DOHH2 (cell line): ENCODE data around the gene CHRDL1.

Experiments used
- H3F3A ChIP-seq: fragments of 200-600 bp; sonication (generic), shearing (Covaris generic); 2 replicates; pipeline ENCODE4 v1.6.0; 2016; ENCODE audit warnings: antibody characterized with exemption, mild to moderate bottlenecking; ENCODE audit not compliant: control insufficient read depth, insufficient read depth
- H3K27ac ChIP-seq: fragments of 200-600 bp; sonication (generic); 2 replicates; pipeline ENCODE4 v1.5.1; 2014; ENCODE audit warnings: low read depth, mild to moderate bottlenecking, low read length, moderate library complexity
- H3K27me3 ChIP-seq: fragments of 200-600 bp; sonication (generic); 2 replicates; pipeline ENCODE4 v1.6.1; 2014; ENCODE audit warnings: mild to moderate bottlenecking, low read length, mixed read lengths; ENCODE audit not compliant: control insufficient read depth
- H3K36me3 ChIP-seq: fragments of 200-600 bp; sonication (generic); 2 replicates; pipeline ENCODE4 v1.6.1; 2014; ENCODE audit warnings: mild to moderate bottlenecking, low read length, moderate library complexity, mixed read lengths; ENCODE audit not compliant: control insufficient read depth
- H3K4me1 ChIP-seq: fragments of 200-600 bp; sonication (generic); 2 replicates; pipeline ENCODE4 v1.6.1; 2014; ENCODE audit warnings: mild to moderate bottlenecking, low read length, mixed read lengths; ENCODE audit not compliant: control insufficient read depth
- H3K4me2 ChIP-seq: fragments of 200-600 bp; sonication (generic); 2 replicates; pipeline ENCODE4 v1.6.0; 2014; ENCODE audit warnings: mild to moderate bottlenecking, low read length, moderate library complexity
- H3K4me3 ChIP-seq: fragments of 200-600 bp; sonication (generic); 2 replicates; pipeline ENCODE4 v1.5.1; 2014; ENCODE audit warnings: mild to moderate bottlenecking, low read length, mixed read lengths
- H3K79me2 ChIP-seq: fragments of 200-600 bp; sonication (generic); 2 replicates; pipeline ENCODE4 v1.6.1; 2014; ENCODE audit warnings: mild to moderate bottlenecking, low read length, mixed read lengths; ENCODE audit not compliant: control insufficient read depth
- H3K9me2 ChIP-seq: fragments of 200-600 bp; sonication (generic); replicated peaks from 2 replicates; pipeline ENCODE4 v1.6.1; 2014; ENCODE audit warnings: mild to moderate bottlenecking, low read length, mixed read lengths; ENCODE audit not compliant: control insufficient read depth
- H3K9me3 ChIP-seq: fragments of 200-600 bp; sonication (generic); 2 replicates; pipeline ENCODE4 v1.6.1; 2014; ENCODE audit warnings: antibody characterized with exemption, low read length, mixed read lengths; ENCODE audit not compliant: control insufficient read depth, insufficient read depth
- H4K20me1 ChIP-seq: fragments of 200-600 bp; sonication (generic); 2 replicates; pipeline ENCODE4 v1.6.0; 2014; ENCODE audit warnings: low read depth, mild to moderate bottlenecking, antibody characterized with exemption, low read length, moderate library complexity; ENCODE audit not compliant: control insufficient read depth, insufficient read depth
- EZH2phosphoT487 ChIP-seq: fragments of 200-600 bp; sonication (generic); IDR thresholded peaks from 2 replicates; pipeline ENCODE4 v1.6.1; 2017; ENCODE audit warnings: borderline replicate concordance, mild to moderate bottlenecking, antibody characterized with exemption, low read length, moderate library complexity, mixed read lengths
- TF ChIP-seq, protein P1 (sequence below): fragments of 200-600 bp; sonication (generic); IDR thresholded peaks from one replicate; pipeline ENCODE4 v1.5.1; 2014; ENCODE audit warnings: antibody characterized with exemption, mild to moderate bottlenecking, low read depth, low read length; ENCODE audit not compliant: poor library complexity, severe bottlenecking

CHRDL1 gene

DNA sequence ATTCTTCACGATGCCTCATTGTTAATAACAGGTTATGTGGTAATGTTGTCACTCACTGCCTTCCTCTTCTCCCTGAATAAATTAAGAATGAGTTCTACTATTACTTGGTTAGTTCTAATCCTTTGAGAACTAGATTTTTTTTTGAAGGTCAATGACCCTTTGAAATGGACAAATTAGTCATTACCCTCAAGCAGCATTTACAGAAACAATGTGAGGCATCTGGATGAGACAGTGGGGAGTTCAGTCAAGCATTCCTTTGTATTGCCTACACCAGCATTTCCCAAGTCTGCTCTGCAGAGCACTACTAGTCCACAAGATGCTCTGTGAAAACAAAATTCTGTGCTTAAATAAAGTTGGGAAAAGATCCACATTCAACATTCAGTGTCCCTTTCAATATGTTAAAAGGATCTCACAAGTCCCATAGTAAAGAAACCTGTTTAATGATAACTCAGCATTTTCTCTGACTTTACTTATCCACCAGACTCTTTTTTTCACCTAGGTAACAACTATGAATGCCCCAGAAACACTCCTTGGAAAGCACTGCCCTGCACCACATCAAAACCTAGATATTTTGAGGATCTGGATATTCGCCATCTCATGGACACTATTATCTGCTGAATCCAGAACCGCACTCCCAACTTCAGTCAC is 60.6 kb downstream of the CHRDL1 start:
- H3K9me3 ChIP-seq, result no peaks in the 10 kb centered on the region
- H3K4me3 ChIP-seq, result no peak overlapping the region
- H3K79me2 ChIP-seq, result no peaks in the 10 kb centered on the region
- H4K20me1 ChIP-seq, result no peaks in the 10 kb centered on the region
- H3K9me2 ChIP-seq, result no peaks in the 10 kb centered on the region
- H3K4me2 ChIP-seq, result no peak overlapping the region
- H3F3A ChIP-seq, result no peaks in the 10 kb centered on the region
- no peaks in the 10 kb centered on the region for H3K4me1 ChIP-seq
- TF ChIP-seq, protein P1, sequence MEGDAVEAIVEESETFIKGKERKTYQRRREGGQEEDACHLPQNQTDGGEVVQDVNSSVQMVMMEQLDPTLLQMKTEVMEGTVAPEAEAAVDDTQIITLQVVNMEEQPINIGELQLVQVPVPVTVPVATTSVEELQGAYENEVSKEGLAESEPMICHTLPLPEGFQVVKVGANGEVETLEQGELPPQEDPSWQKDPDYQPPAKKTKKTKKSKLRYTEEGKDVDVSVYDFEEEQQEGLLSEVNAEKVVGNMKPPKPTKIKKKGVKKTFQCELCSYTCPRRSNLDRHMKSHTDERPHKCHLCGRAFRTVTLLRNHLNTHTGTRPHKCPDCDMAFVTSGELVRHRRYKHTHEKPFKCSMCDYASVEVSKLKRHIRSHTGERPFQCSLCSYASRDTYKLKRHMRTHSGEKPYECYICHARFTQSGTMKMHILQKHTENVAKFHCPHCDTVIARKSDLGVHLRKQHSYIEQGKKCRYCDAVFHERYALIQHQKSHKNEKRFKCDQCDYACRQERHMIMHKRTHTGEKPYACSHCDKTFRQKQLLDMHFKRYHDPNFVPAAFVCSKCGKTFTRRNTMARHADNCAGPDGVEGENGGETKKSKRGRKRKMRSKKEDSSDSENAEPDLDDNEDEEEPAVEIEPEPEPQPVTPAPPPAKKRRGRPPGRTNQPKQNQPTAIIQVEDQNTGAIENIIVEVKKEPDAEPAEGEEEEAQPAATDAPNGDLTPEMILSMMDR, result no peak
- TF ChIP-seq EZH2phosphoT487, result no peak
- H3K27ac ChIP-seq, result no peak overlapping the region
- no peaks in the 10 kb centered on the region for H3K36me3 ChIP-seq
- H3K27me3 ChIP-seq, result no peaks in the 10 kb centered on the region

DNA sequence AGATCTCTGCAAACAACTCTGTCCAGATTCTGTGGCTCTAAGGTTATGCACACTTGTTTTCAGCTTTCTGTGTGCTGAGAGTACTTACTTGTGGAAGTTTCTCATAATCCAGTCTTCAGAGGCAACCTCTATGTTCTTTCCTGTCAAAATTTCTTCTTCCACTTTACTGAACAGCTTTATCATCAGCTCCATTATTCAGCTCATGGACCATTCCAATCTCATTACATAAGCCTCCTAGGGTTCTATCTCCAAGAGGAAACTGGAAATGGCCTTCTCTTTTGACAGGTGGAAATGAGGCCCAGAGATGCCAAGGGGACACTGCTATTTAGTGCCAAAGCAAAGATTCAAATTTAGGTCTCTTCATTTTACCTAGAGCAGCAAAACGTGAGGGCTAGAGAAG is 61.3 kb downstream of the CHRDL1 start:
- H3K4me3 ChIP-seq, result no peak overlapping the region
- H3K27ac ChIP-seq, result no peak overlapping the region
- no peaks in the 10 kb centered on the region for H3K27me3 ChIP-seq
- no peaks in the 10 kb centered on the region for H3K9me2 ChIP-seq
- H3K4me1 ChIP-seq, result no peaks in the 10 kb centered on the region
- no peaks in the 10 kb centered on the region for H4K20me1 ChIP-seq
- H3K36me3 ChIP-seq, result no peaks in the 10 kb centered on the region
- H3K79me2 ChIP-seq, result no peaks in the 10 kb centered on the region
- H3F3A ChIP-seq, result no peaks in the 10 kb centered on the region
- no peaks in the 10 kb centered on the region for H3K9me3 ChIP-seq
- no peak overlapping the region for H3K4me2 ChIP-seq
- no peak for TF ChIP-seq EZH2phosphoT487
- TF ChIP-seq, protein P1, result no peak

DNA sequence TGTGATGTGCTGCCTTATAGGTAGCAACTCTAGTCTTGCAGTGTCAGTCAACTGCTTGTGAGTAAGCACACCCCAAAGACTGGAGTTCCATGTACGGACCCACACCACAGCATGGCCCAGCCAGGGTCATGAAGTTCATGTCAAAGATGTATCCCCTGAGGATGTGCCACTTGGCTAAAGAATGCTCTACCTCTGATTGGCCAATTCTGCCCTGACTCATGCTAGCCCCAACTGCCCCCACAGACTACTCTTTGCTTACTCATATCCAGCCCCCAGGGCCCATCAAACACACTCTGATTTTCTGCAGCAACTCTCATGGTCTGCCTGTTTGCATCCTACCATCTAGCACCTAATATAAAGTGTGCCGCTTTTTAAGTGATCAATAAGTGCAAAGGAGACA is 62.5 kb downstream of the CHRDL1 start:
- no peak overlapping the region for H3K27ac ChIP-seq

More for the DNA sequence above, 62.5 kb downstream of the CHRDL1 start:
- Histone ChIP-seq H3K4me1 (no peaks in the 10 kb centered on the region), H4K20me1 (no peaks in the 10 kb centered on the region), H3K79me2 (no peaks in the 10 kb centered on the region), H3K36me3 (no peaks in the 10 kb centered on the region), H3K4me3 (no peak overlapping the region), H3K4me2 (no peak overlapping the region), H3K27me3 (no peaks in the 10 kb centered on the region), H3K9me3 (no peaks in the 10 kb centered on the region), H3K9me2 (no peaks in the 10 kb centered on the region), H3F3A (no peaks in the 10 kb centered on the region)
- TF ChIP-seq, protein P1, result no peak
- no peak for TF ChIP-seq EZH2phosphoT487
